ENCODE results near the gene ROM1.

ROM1 gene

GRCh38 chr11:62572431-62572830 is 40.6 kb upstream of the ROM1 start:
- peaks cover 38% of the 10 kb centered on the region for H3K4me1 ChIP-seq (ENCODE audit: insufficient read depth, low read length, severe bottlenecking)
- peak overlapping the region; percentile 81 for H3K9ac ChIP-seq (ENCODE audit: low read length)
- H4K20me1 ChIP-seq (ENCODE audit: insufficient read depth, low read length): no peaks in the 10 kb centered on the region
- H3K27me3 ChIP-seq (ENCODE audit: insufficient read depth, low read length): no peaks in the 10 kb centered on the region
- peak overlapping the region; percentile 77 for H3K4me3 ChIP-seq (ENCODE audit: low read depth, low read length, poor library complexity, severe bottlenecking)
- no peak overlapping the region for H2AFZ ChIP-seq (ENCODE audit: low read length)
- H3F3A ChIP-seq (ENCODE audit: insufficient read depth, low read length): no peaks in the 10 kb centered on the region
- peak overlapping the region; percentile 78 for H3K4me2 ChIP-seq (ENCODE audit: low read length)
- peaks cover 76% of the 10 kb centered on the region for H3K36me3 ChIP-seq (ENCODE audit: insufficient read depth, low read length)
- no peaks in the 10 kb centered on the region for H3K9me2 ChIP-seq (ENCODE audit: low read depth, low read length)
- peak overlapping the region; percentile 61 for H3K27ac ChIP-seq (ENCODE audit: low read depth, low read length, poor library complexity, severe bottlenecking)
- H3K79me2 ChIP-seq (ENCODE audit: insufficient read depth, low read length): peaks cover 21% of the 10 kb centered on the region
- no peak for TF ChIP-seq CTCF (IDR thresholded peaks at IDR 0.05; ENCODE audit: low read length)
- no peak for TF ChIP-seq EZH2 (IDR thresholded peaks at IDR 0.05; ENCODE audit: borderline replicate concordance, low read length)
- no peaks in the 10 kb centered on the region for H3K9me3 ChIP-seq (ENCODE audit: low read length)

GRCh38 chr11:62573006-62573591 is 40.0 kb upstream of the ROM1 start:
- no peaks in the 10 kb centered on the region for H4K20me1 ChIP-seq (ENCODE audit: insufficient read depth, low read length)
- H3K79me2 ChIP-seq (ENCODE audit: insufficient read depth, low read length): peaks cover 21% of the 10 kb centered on the region
- H3K4me1 ChIP-seq (ENCODE audit: insufficient read depth, low read length, severe bottlenecking): peaks cover 32% of the 10 kb centered on the region
- no peaks in the 10 kb centered on the region for H3F3A ChIP-seq (ENCODE audit: insufficient read depth, low read length)
- H3K27me3 ChIP-seq (ENCODE audit: insufficient read depth, low read length): no peaks in the 10 kb centered on the region
- no peaks in the 10 kb centered on the region for H3K9me3 ChIP-seq (ENCODE audit: low read length)
- H3K36me3 ChIP-seq (ENCODE audit: insufficient read depth, low read length): peaks cover 74% of the 10 kb centered on the region
- peak overlapping the region; percentile 81 for H3K9ac ChIP-seq (ENCODE audit: low read length)
- peak overlapping the region; percentile 61 for H3K27ac ChIP-seq (ENCODE audit: low read depth, low read length, poor library complexity, severe bottlenecking)
- H3K4me3 ChIP-seq (ENCODE audit: low read depth, low read length, poor library complexity, severe bottlenecking): peak overlapping the region; percentile 77
- peak overlapping the region; percentile 78 for H3K4me2 ChIP-seq (ENCODE audit: low read length)
- no peak overlapping the region for H2AFZ ChIP-seq (ENCODE audit: low read length)
- no peak for TF ChIP-seq EZH2 (IDR thresholded peaks at IDR 0.05; ENCODE audit: borderline replicate concordance, low read length)
- no peak for TF ChIP-seq CTCF (IDR thresholded peaks at IDR 0.05; ENCODE audit: low read length)
- H3K9me2 ChIP-seq (ENCODE audit: low read depth, low read length): no peaks in the 10 kb centered on the region

- Histone ChIP-seq H3F3A (ENCODE audit: insufficient read depth, low read length) (no peaks in the 10 kb centered on the region), H3K36me3 (ENCODE audit: insufficient read depth, low read length) (peaks cover 74% of the 10 kb centered on the region), H3K9me3 (ENCODE audit: low read length) (no peaks in the 10 kb centered on the region), H3K4me2 (ENCODE audit: low read length) (peak within 1 kb of the TSS; percentile 93), H3K79me2 (ENCODE audit: insufficient read depth, low read length) (peaks cover 21% of the 10 kb centered on the region), H2AFZ (ENCODE audit: low read length) (no peak within 1 kb of the TSS), H3K9ac (ENCODE audit: low read length) (peak within 1 kb of the TSS; percentile 81), H3K27ac (ENCODE audit: low read depth, low read length, poor library complexity, severe bottlenecking) (peak within 1 kb of the TSS; percentile 61), H4K20me1 (ENCODE audit: insufficient read depth, low read length) (no peaks in the 10 kb centered on the region), H3K4me1 (ENCODE audit: insufficient read depth, low read length, severe bottlenecking) (peaks cover 28% of the 10 kb centered on the region), H3K9me2 (ENCODE audit: low read depth, low read length) (no peaks in the 10 kb centered on the region), H3K27me3 (ENCODE audit: insufficient read depth, low read length) (no peaks in the 10 kb centered on the region), H3K4me3 (ENCODE audit: low read depth, low read length, poor library complexity, severe bottlenecking) (peak within 1 kb of the TSS; percentile 77)
- TF ChIP-seq CTCF (IDR thresholded peaks at IDR 0.05; ENCODE audit: low read length): no peak
- no peak for TF ChIP-seq EZH2 (IDR thresholded peaks at IDR 0.05; ENCODE audit: borderline replicate concordance, low read length)
These were observed 39.3 kb upstream of the ROM1 start, which contains the start of gene EEF1G for GRCh38 chr11:62573592-62574362. EEF1G (minus strand) TSS chr11:62573891; CDS start chr11:62573842, 49 bp downstream.
